Kidney (tissue), 14 donors: ENCODE measurements around the gene EVX2. TPM values are rescaled to one million over a fixed set of nuclear protein-coding genes. Genes with fewer than 3 reads are reported as not detected.

Experiments used
- DNase-seq, 5 donors: peaks; one replicate each; pipeline ENCODE4 v3.0.0-alpha.2; 2013 to 2020
- FAIRE-seq: peaks from 2 replicates; lab custom pipeline; 2012; peaks lifted over from hg19 to GRCh38; lab: Jason Lieb, UNC
- H3K27ac ChIP-seq, 2 donors: one replicate each; pipeline ENCODE4 v1.7.0; 2013; ENCODE audit warnings: low read depth in 2 of 2, low read length in 2 of 2, inconsistent platforms in 1 of 2
- H3K27me3 ChIP-seq: one replicate; pipeline ENCODE4 v1.7.1; 2013; ENCODE audit warnings: low read length, inconsistent platforms; ENCODE audit not compliant: control insufficient read depth, insufficient read depth
- H3K36me3 ChIP-seq, 3 donors: one replicate each; pipeline versions ENCODE4 v1.7.0 to v1.7.1; 2013; ENCODE audit warnings: low read length in 3 of 3, control low read depth in 1 of 3, inconsistent platforms in 1 of 3; ENCODE audit not compliant: insufficient read depth in 3 of 3, control insufficient read depth in 2 of 3
- H3K4me1 ChIP-seq, 3 donors: one replicate each; pipeline versions ENCODE4 v1.7.0 to v1.7.1; 2013; ENCODE audit warnings: low read length in 3 of 3, inconsistent platforms in 1 of 3, low read depth in 1 of 3; ENCODE audit not compliant: control insufficient read depth in 2 of 3, insufficient read depth in 2 of 3
- H3K4me3 ChIP-seq, 3 donors: one replicate each; pipeline versions ENCODE4 v1.7.0 to v1.8.1; 2013; ENCODE audit warnings: low read length in 3 of 3, control low read depth in 1 of 3, inconsistent platforms in 1 of 3
- H3K9ac ChIP-seq, 3 donors: one replicate each; pipeline versions ENCODE4 v1.7.0 to v1.7.1; 2013; ENCODE audit warnings: low read length in 3 of 3, control low read depth in 1 of 3, inconsistent platforms in 1 of 3
- H3K9me3 ChIP-seq, 3 donors: one replicate each; pipeline versions ENCODE4 v1.7.0 to v1.7.1; 2013; ENCODE audit warnings: low read length in 3 of 3, control low read depth in 1 of 3, inconsistent platforms in 1 of 3; ENCODE audit not compliant: control insufficient read depth in 2 of 3, insufficient read depth in 1 of 3
- intact Hi-C: fragments of 100-400 bp; cut with DNase I; formaldehyde crosslinking; loops from one replicate; pipeline ENCODE4 v1.11.1; 2022
- polyA plus RNA-seq: library from polyadenylated mRNA; stranded (reverse); fragments of 350-450 nt; fragmentation: Illumina TruSeq; extraction: RNeasy Lipid Tissue Mini Kit (QIAGEN cat#74804); gene quantifications from one replicate; pipeline ENCODE4 v1.2.3, GENCODE V29; 2014; ENCODE audit warnings: low read depth, low replicate concordance; ENCODE audit not compliant: insufficient read depth
- total RNA-seq: library from RNA; stranded (reverse); fragmentation: NEBNext Ultra II Directional; extraction: Animal tissue kit (Norgen Biotek cat#: 25700); gene quantifications from one replicate; pipeline ENCODE4 v1.2.1, GENCODE V29; 2021
- TF ChIP-seq, protein P1 (sequence below): IDR thresholded peaks from 3 replicates; pipeline ENCODE4 v1.5.1; 2012; ENCODE audit warnings: mild to moderate bottlenecking, moderate library complexity, borderline replicate concordance; ENCODE audit not compliant: insufficient read depth; ENCODE audit errors: extremely low read depth
- donor health status: control.
- donor health status: control.
- donor health status: control.
- donor health status: control.
- donor health status: control.
- donor health status: DM: yes; HTN: yes; CAD: no.
- donor health status: Normal renal cell carcinoma (clear cell type).

EVX2 gene
- total and polyA plus RNA-seq, 2 donors from 2014 or later, result not detected

DNA sequence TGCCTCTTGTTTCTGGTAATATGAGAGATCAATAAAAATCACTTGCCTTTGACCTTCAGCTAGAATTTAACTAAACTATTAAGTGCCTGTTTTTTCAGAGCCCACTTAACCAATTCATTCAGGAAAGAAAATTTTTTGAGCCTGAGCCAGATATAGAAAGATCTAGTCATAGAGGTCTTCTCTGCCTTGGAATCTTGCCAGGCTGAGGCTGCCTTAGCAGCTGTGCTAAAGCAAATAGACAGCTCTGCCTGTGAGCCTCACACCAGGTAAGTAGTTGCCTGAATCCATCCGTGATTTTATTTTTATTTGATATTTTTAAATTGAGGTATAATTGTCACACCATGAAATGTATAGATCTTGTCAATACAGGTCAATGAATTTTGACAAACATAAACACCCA lies 27.4 kb downstream of the EVX2 start:
- intact Hi-C loops, result no loop called here

GRCh38 chr2:176039375-176039774 lies 44.4 kb downstream of the EVX2 start:
- H3K27ac ChIP-seq, result no peak overlapping the region
- H3K27me3 ChIP-seq, result no peaks in the 10 kb centered on the region
- no peaks in the 10 kb centered on the region for H3K36me3 ChIP-seq
- no peaks in the 10 kb centered on the region for H3K4me1 ChIP-seq
- intact Hi-C loops, result no loop called here
- TF ChIP-seq, protein P1, sequence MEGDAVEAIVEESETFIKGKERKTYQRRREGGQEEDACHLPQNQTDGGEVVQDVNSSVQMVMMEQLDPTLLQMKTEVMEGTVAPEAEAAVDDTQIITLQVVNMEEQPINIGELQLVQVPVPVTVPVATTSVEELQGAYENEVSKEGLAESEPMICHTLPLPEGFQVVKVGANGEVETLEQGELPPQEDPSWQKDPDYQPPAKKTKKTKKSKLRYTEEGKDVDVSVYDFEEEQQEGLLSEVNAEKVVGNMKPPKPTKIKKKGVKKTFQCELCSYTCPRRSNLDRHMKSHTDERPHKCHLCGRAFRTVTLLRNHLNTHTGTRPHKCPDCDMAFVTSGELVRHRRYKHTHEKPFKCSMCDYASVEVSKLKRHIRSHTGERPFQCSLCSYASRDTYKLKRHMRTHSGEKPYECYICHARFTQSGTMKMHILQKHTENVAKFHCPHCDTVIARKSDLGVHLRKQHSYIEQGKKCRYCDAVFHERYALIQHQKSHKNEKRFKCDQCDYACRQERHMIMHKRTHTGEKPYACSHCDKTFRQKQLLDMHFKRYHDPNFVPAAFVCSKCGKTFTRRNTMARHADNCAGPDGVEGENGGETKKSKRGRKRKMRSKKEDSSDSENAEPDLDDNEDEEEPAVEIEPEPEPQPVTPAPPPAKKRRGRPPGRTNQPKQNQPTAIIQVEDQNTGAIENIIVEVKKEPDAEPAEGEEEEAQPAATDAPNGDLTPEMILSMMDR, result no peak
- DNase-seq, result no peak
- FAIRE-seq, result no peak
- H3K9me3 ChIP-seq, result no peaks in the 10 kb centered on the region
- no peak overlapping the region for H3K4me3 ChIP-seq
- no peak overlapping the region for H3K9ac ChIP-seq

More for the DNA sequence above, 27.4 kb downstream of the EVX2 start:
- peaks cover 0 to 2% (median 0%) of the 10 kb centered on the region in 3 donors for H3K9me3 ChIP-seq
- TF ChIP-seq, protein P1, result no peak
- H3K36me3 ChIP-seq, result no peaks in the 10 kb centered on the region
- H3K27me3 ChIP-seq, result no peaks in the 10 kb centered on the region
- FAIRE-seq, result no peak
- no peak overlapping the region for H3K9ac ChIP-seq
- no peak overlapping the region for H3K27ac ChIP-seq
- no peak overlapping the region for H3K4me3 ChIP-seq
- no peaks in the 10 kb centered on the region for H3K4me1 ChIP-seq
- DNase-seq, result no peak

DNA sequence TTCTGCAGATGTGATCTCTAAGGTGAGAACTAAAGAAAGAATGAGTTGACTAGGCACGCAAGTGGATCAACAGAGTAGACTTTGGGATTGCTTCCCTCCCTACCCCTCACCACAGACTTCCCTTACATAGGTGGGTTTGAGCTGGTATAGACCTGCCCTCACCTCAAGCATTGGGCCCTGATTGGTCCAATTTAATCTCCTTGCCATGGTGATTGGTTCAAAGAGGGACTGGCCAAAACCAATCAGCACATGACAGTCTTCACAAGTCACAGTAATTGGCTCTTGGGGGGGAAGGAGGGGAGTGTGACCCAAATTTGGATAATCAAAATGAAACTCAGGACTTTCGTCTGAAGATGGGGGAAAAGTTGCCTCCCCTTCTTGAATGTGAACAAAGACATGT lies 45.1 kb downstream of the EVX2 start:
- no peak overlapping the region for H3K27ac ChIP-seq
- no peak overlapping the region for H3K9ac ChIP-seq
- no peak for FAIRE-seq
- intact Hi-C loops, result no loop called here
- H3K27me3 ChIP-seq, result no peaks in the 10 kb centered on the region
- H3K9me3 ChIP-seq, result no peaks in the 10 kb centered on the region
- no peak overlapping the region for H3K4me3 ChIP-seq
- no peaks in the 10 kb centered on the region for H3K36me3 ChIP-seq
- H3K4me1 ChIP-seq, result no peaks in the 10 kb centered on the region
- TF ChIP-seq, protein P1, result no peak
- DNase-seq, result no peak
